DMS53 (cell line): ENCODE results near the gene NOP9.

Source experiments
- DNase-seq: peaks from one replicate; lab custom pipeline; 2025; lab: John Stamatoyannopoulos, UW

Gene NOP9

GRCh38 chr14:24262821-24263733, 36.6 kb upstream of the NOP9 start, which contains the start of gene TGM1:
Gene TGM1 (minus strand): TSS chr14:24263177. CDS start chr14:24262352, 825 bp downstream.
- no peak for DNase-seq

GRCh38 chr14:24263848-24264247, 35.8 kb upstream of the NOP9 start:
- DNase-seq = no peak

- DNase-seq = no peak
These were observed 35.4 kb upstream of the NOP9 start for GRCh38 chr14:24264298-24264697.

GRCh38 chr14:24266344-24267244, 33.1 kb upstream of the NOP9 start:
- no peak for DNase-seq

GRCh38 chr14:24267516-24267915, 32.1 kb upstream of the NOP9 start:
- DNase-seq = no peak

GRCh38 chr14:24268225-24268624, 31.4 kb upstream of the NOP9 start:
- no peak for DNase-seq

- DNase-seq = no peak
These were observed 30.3 kb upstream of the NOP9 start for GRCh38 chr14:24269368-24269767.

GRCh38 chr14:24269910-24270536, 29.6 kb upstream of the NOP9 start:
- no peak for DNase-seq

GRCh38 chr14:24270537-24271133, 29.0 kb upstream of the NOP9 start:
- peak; percentile 63 for DNase-seq

GRCh38 chr14:24271134-24271833, 28.4 kb upstream of the NOP9 start, which contains the start of gene RABGGTA:
Gene RABGGTA (minus strand): TSS chr14:24271597. CDS start chr14:24271115, 482 bp downstream.
- peak; percentile 96 for DNase-seq

- no peak for DNase-seq
These were observed 27.8 kb upstream of the NOP9 start for GRCh38 chr14:24271834-24272263.

GRCh38 chr14:24272467-24272866, 27.2 kb upstream of the NOP9 start:
- DNase-seq = no peak

- DNase-seq = peak; percentile 26
These were observed 26.1 kb upstream of the NOP9 start for GRCh38 chr14:24273422-24273998.

GRCh38 chr14:24274101-24274543, 25.5 kb upstream of the NOP9 start:
- DNase-seq = no peak

- no peak for DNase-seq
These were observed 22.6 kb upstream of the NOP9 start for GRCh38 chr14:24277071-24277470.

- DNase-seq = no peak
These were observed 21.9 kb upstream of the NOP9 start for GRCh38 chr14:24277606-24278321.

GRCh38 chr14:24278424-24278823, 21.2 kb upstream of the NOP9 start:
- DNase-seq = no peak

- peak; percentile 30 for DNase-seq
These were observed 20.1 kb upstream of the NOP9 start for GRCh38 chr14:24279301-24280186.
